Ovary (tissue), 3 donors: ENCODE data around the gene ZBTB2.

Experiments used
- CTCF ChIP-seq, 3 donors: fragments of 450-650 bp in 2 of 3; fragments of 200-600 bp in 1 of 3; IDR thresholded peaks; one replicate each; pipeline versions ENCODE4 v1.5.1 to v1.8.0; 2016 to 2022; ENCODE audit warnings: antibody characterized with exemption in 3 of 3, mild to moderate bottlenecking in 1 of 3
- EP300 ChIP-seq: sonication (generic); formaldehyde crosslinking; IDR thresholded peaks from one replicate; pipeline ENCODE4 v1.6.1; 2017; ENCODE audit warnings: antibody characterized with exemption
- POLR2A ChIP-seq: fragments of 450-650 bp; IDR thresholded peaks from one replicate; pipeline ENCODE4 v1.6.1; 2017; ENCODE audit warnings: antibody characterized with exemption, mild to moderate bottlenecking, moderate library complexity
- donor health status: DM: no; HTN: no; CAD: no.

- TF ChIP-seq CTCF (IDR thresholded peaks at IDR 0.05) (peak; percentile 96 to 98 (median 97)), POLR2A (no peak), EP300 (peak; percentile 74)
These were observed 67.4 kb downstream of the ZBTB2 start for GRCh38 chr6:151323791-151324487.
